ENCODE measurements around the gene LHFPL2. TPM values are rescaled to one million over a fixed set of nuclear protein-coding genes. Genes with fewer than 3 reads are reported as not detected.

The LHFPL2 gene
- total RNA-seq, 4 donors from 2014 or later, result 34.4 to 79.6 (median 51.5) TPM

DNA sequence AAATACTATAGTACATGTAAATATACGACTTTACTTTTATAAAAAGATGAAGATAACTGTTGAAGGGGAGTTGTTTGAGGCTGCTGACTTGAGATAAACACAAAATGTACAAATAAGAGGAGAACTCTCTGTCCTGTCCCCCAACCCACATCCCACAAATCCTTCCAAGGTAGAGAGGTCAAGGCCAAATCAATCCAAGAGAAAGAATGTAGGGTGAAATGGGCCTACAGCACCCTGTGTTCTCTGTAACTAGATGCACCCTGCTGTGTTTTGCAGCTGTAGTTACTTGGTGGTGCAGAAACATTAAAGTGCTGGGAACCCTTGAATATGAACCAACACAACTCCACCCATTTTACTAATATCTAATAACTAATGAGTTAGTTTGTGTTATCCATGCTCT lies 2.0 kb upstream of the LHFPL2 start:
- no peak for TF ChIP-seq EP300 (IDR thresholded peaks at IDR 0.05; ENCODE audit: low read depth)
- TF ChIP-seq, protein P1, sequence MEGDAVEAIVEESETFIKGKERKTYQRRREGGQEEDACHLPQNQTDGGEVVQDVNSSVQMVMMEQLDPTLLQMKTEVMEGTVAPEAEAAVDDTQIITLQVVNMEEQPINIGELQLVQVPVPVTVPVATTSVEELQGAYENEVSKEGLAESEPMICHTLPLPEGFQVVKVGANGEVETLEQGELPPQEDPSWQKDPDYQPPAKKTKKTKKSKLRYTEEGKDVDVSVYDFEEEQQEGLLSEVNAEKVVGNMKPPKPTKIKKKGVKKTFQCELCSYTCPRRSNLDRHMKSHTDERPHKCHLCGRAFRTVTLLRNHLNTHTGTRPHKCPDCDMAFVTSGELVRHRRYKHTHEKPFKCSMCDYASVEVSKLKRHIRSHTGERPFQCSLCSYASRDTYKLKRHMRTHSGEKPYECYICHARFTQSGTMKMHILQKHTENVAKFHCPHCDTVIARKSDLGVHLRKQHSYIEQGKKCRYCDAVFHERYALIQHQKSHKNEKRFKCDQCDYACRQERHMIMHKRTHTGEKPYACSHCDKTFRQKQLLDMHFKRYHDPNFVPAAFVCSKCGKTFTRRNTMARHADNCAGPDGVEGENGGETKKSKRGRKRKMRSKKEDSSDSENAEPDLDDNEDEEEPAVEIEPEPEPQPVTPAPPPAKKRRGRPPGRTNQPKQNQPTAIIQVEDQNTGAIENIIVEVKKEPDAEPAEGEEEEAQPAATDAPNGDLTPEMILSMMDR (IDR thresholded peaks at IDR 0.05), result no peak
- no peak for TF ChIP-seq POLR2A (IDR thresholded peaks at IDR 0.05)
- TF ChIP-seq POLR2AphosphoS5 (IDR thresholded peaks at IDR 0.05), result no peak

GRCh38 chr5:78649861-78650496 lies 1.4 kb upstream of the LHFPL2 start:
- in situ Hi-C loops (cut with MboI; ENCODE audit: low pct_ligation_motif_present in 1 of 4, low pct_unique_long_range_greater_than_20kb in 1 of 4, low sequenced_read_pairs in 3 of 4), result no loop called here
- H3K4me1 ChIP-seq, result peaks cover 0 to 44% (median 16%) of the 10 kb centered on the region in 4 donors
- 87 to 95% methylated on average over 4 to 10 of the region's 10 CpGs for WGBS, 2 donors (ENCODE audit: low coverage in 1 of 2)
- H3K4me3 ChIP-seq, result no peak overlapping the region
- H3K9me3 ChIP-seq, result no peaks in the 10 kb centered on the region
- H3K27ac ChIP-seq, result peak overlapping the region; percentile 28 to 97 (median 95)
- no peaks in the 10 kb centered on the region for H3K36me3 ChIP-seq
- TF ChIP-seq EP300 (IDR thresholded peaks at IDR 0.05; ENCODE audit: low read depth) (no peak), POLR2AphosphoS5 (IDR thresholded peaks at IDR 0.05) (no peak), POLR2A (IDR thresholded peaks at IDR 0.05) (no peak)
- TF ChIP-seq, protein P1 (IDR thresholded peaks at IDR 0.05), result no peak
- H3K27me3 ChIP-seq, result no peaks in the 10 kb centered on the region
- intact Hi-C loops (cut with DNase I; ENCODE audit: low total_unique reads), result loop anchor here (5.0 kb wide), 2 partner anchors 118 to 178 kb away; no protein-coding TSS in a partner anchor
- no peak for DNase-seq

More for the DNA sequence above, 2.0 kb upstream of the LHFPL2 start:
- H3K4me1 ChIP-seq, result peaks cover 0 to 41% (median 16%) of the 10 kb centered on the region in 4 donors
- no peak overlapping the region for H3K4me3 ChIP-seq
- DNase-seq, result no peak
- H3K27ac ChIP-seq, result no peak overlapping the region
- H3K27me3 ChIP-seq, result no peaks in the 10 kb centered on the region
- no peaks in the 10 kb centered on the region for H3K36me3 ChIP-seq
- no peaks in the 10 kb centered on the region for H3K9me3 ChIP-seq
- WGBS, 2 donors (ENCODE audit: low coverage in 1 of 2), result 91 to 100% methylated on average over 1 of the region's 1 CpG
- in situ Hi-C loops (cut with MboI; ENCODE audit: low pct_ligation_motif_present in 1 of 4, low pct_unique_long_range_greater_than_20kb in 1 of 4, low sequenced_read_pairs in 3 of 4) (no loop called here), intact Hi-C loops (cut with DNase I; ENCODE audit: low total_unique reads) (no loop called here)

DNA sequence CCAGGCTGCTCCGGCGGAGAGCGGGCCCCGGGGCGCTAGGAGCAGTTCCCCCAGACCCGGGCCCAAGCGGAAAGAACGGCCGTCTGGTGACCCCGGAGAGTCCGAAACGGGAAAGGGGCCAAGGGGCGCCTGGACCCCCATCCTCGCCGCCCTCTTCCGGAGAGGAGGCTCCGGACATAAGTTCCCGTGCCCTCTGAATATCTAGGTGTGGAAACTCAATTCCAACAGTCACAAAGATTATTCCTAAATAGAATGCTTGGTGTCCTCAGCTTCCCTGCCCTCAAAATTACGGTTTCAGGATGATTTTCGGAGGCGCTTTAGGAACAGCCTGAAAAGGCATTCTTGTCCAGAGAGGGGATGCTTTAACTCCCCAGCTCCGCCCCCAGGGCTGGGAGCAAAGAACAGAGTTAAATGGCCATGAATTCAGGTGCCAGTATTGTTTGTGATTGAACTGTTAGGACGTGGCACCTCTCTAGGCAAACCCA lies 681 bp upstream of the LHFPL2 start:
- Histone ChIP-seq H3K27ac (peak overlapping the region; percentile 94 to 97 (median 96)), H3K4me3 (peak overlapping the region; percentile 80 to 96 (median 87)), H3K9me3 (no peaks in the 10 kb centered on the region), H3K27me3 (no peaks in the 10 kb centered on the region), H3K36me3 (no peaks in the 10 kb centered on the region), H3K4me1 (peaks cover 0 to 48% (median 18%) of the 10 kb centered on the region in 4 donors)
- DNase-seq, result no peak
- intact Hi-C loops (cut with DNase I; ENCODE audit: low total_unique reads) (loop anchor here (5.0 kb wide), 2 partner anchors 117 to 177 kb away; no protein-coding TSS in a partner anchor), in situ Hi-C loops (cut with MboI; ENCODE audit: low pct_ligation_motif_present in 1 of 4, low pct_unique_long_range_greater_than_20kb in 1 of 4, low sequenced_read_pairs in 3 of 4) (no loop called here)
- TF ChIP-seq POLR2A (IDR thresholded peaks at IDR 0.05), result no peak
- TF ChIP-seq POLR2AphosphoS5 (IDR thresholded peaks at IDR 0.05), result peak in 1 of 3 donors; percentile 0
- TF ChIP-seq, protein P1 (IDR thresholded peaks at IDR 0.05), result no peak
- 0 to 12% methylated on average over 2 to 17 of the region's 23 CpGs for WGBS, 2 donors (ENCODE audit: low coverage in 1 of 2)

GRCh38 chr5:78647838-78648358 lies 674 bp downstream of the LHFPL2 start:
- H3K36me3 ChIP-seq, result no peaks in the 10 kb centered on the region
- no peaks in the 10 kb centered on the region for H3K9me3 ChIP-seq
- no peak for TF ChIP-seq EP300 (IDR thresholded peaks at IDR 0.05; ENCODE audit: low read depth)
- TF ChIP-seq POLR2AphosphoS5 (IDR thresholded peaks at IDR 0.05), result no peak
- in situ Hi-C loops (cut with MboI; ENCODE audit: low pct_ligation_motif_present in 1 of 4, low pct_unique_long_range_greater_than_20kb in 1 of 4, low sequenced_read_pairs in 3 of 4) (no loop called here), intact Hi-C loops (cut with DNase I; ENCODE audit: low total_unique reads) (loop anchor here (5.0 kb wide), 2 partner anchors 116 to 176 kb away; no protein-coding TSS in a partner anchor)
- 2% methylated on average over 41 of the region's 47 CpGs; no CpG with 5 or more reads in 1 of the 2 donors for WGBS, 2 donors (ENCODE audit: low coverage in 1 of 2)
- peaks cover 0 to 40% (median 12%) of the 10 kb centered on the region in 4 donors for H3K4me1 ChIP-seq
- no peaks in the 10 kb centered on the region for H3K27me3 ChIP-seq
- peak overlapping the region; percentile 94 to 97 (median 96) for H3K27ac ChIP-seq
- DNase-seq, result peak; percentile 62
- peak overlapping the region; percentile 42 to 96 (median 87) for H3K4me3 ChIP-seq

All from transverse colon (tissue), 4 donors.